GM19239 (cell line): ENCODE measurements around the gene CRYBA1.
"Not testable (repeated sequence)": the region's sequence is repeated elsewhere in the genome, so short reads cannot be mapped to it uniquely, and the experiment has no call there.

Experiments
- DNase-seq: peaks from one replicate; pipeline ENCODE4 v3.0.0; 2011; ENCODE audit warnings: low spot score; ENCODE audit not compliant: insufficient read length
- FAIRE-seq: peaks from 2 replicates; lab custom pipeline; 2011; peaks lifted over from hg19 to GRCh38; lab: Jason Lieb, UNC

CRYBA1 gene

DNA sequence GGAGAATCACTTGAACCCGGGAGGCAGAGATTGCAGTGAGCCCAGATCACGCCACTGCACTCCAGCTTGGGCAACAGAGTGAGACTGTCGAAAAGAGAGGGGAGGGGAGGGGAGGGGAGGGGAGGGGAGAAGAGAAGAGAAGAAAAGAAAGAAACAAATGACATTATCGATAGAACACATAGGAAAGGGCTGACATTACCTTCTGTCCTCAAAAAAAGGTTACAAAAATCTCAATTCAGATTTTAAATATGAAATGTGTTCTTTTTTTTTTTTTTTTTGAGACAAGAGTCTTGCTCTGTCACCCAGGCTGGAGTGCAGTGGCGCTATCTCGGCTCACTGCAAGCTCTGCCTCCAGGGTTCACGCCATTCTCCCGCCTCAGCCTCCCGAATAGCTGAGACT is 25.3 kb downstream of the CRYBA1 start:
- not testable (repeated sequence) for FAIRE-seq, DNase-seq

DNA sequence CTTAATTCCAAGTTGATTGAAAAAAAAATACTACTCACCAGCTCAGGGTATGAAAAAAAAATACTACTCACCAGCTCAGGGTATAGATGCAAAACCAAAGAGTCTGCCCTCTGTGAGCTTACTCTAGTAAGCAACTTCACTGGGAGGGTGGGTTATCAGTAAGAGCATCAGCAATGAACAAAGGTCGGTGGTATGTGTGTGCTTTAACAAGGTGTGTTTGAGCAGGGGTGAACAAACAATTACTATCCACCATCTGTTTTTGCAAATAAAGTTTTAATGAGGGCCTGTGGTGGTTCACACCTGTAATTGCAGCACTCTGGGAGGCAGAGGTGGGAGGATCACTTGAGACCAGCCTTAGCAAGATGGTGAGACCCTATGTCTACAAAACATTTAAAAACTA is 27.3 kb downstream of the CRYBA1 start:
- FAIRE-seq (no peak), DNase-seq (no peak)

DNA sequence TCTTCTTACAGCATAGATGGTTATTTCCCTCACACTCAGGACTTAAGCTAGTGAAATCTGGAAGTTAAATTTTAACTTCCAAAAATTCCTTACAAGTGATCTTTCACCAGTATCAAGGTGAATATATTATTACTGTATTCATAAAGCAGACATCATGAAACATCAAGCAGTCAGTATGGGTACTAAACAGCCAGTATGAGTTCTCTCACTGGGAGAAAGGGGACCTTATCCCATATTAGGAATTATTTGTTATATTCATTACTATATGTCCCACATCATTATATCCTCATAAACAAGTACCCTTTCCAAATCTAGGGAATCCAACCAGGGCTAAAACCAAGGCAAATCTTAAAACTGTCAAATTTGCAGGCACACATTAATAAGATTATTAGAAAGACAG is 32.0 kb downstream of the CRYBA1 start:
- no peak for DNase-seq
- FAIRE-seq = no peak

GRCh38 chr17:29279397-29280070 is 32.9 kb downstream of the CRYBA1 start:
- DNase-seq (no peak), FAIRE-seq (no peak)

GRCh38 chr17:29283496-29283895 is 36.8 kb downstream of the CRYBA1 start:
- no peak for FAIRE-seq

DNA sequence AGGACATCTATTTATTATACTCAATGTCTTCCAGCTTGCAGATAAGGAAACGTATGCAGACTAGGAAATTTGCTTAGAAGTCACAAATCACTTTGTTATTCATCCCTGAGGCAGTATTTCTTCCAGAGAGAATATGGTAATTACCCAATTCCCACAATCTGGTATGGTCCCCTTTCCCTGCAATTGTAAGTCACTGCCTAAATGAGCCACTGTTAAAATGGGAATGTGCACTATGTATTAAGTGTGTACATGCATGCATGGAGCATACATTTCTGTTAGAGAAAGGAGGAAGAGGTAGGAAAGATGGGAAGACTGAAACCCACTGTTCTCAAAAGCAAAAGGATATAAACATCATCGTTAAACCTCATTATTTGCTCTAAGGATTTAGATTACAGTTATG is 37.3 kb downstream of the CRYBA1 start:
- no peak for FAIRE-seq
- no peak for DNase-seq

More at GRCh38 chr17:29283496-29283895, 36.8 kb downstream of the CRYBA1 start:
- DNase-seq = no peak

DNA sequence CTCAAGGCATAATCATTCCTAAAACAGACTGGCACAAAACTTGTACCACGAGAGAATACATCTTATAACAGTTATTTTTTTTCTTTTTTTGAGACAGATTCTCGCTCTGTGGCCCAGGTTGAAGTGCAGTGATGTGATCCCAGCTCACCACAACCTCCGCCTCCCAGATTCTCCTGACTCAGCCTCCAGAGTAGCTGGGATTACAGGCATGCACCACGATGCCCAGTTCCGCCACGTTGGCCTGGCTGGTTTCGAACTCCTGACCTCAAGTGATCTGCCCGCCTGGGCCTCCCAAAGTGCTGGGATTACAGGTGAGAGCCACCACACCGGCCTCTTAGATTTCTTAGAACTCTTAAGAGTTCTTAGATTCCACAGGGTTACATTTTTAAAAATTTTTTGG is 43.2 kb downstream of the CRYBA1 start:
- no peak for DNase-seq
- no peak for FAIRE-seq

DNA sequence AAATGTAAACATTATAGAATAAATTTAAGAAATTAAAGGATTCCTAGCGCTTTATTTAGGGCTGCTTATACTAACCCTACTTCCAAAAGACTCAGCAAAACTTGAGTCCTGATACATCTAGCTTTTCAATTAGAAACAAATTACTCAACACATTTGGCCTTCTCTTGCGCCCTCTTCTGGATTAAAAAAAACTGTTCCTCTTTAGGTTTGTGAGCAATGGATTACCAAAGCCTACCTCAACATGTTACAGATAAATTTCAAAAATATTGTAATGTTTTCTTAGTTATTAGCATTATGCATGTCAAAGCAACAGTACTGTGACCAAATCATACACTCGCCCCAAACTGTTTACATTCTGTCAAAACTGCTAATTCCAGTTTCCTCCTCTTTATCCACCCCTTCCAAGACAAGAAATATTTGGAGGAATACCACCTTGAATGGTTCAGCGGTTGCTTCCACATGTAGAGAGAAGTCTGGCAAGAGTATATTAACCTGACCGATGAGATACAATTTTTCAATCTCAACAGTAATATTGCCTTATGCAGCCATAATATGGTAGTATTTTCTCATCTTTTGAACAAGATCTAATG is 44.6 kb downstream of the CRYBA1 start:
- FAIRE-seq (peak; percentile 85), DNase-seq (peak; percentile 40)

- FAIRE-seq (peak; percentile 44), DNase-seq (peak; percentile 23)
Measured at GRCh38 chr17:29292071-29292991, 45.7 kb downstream of the CRYBA1 start.

DNA sequence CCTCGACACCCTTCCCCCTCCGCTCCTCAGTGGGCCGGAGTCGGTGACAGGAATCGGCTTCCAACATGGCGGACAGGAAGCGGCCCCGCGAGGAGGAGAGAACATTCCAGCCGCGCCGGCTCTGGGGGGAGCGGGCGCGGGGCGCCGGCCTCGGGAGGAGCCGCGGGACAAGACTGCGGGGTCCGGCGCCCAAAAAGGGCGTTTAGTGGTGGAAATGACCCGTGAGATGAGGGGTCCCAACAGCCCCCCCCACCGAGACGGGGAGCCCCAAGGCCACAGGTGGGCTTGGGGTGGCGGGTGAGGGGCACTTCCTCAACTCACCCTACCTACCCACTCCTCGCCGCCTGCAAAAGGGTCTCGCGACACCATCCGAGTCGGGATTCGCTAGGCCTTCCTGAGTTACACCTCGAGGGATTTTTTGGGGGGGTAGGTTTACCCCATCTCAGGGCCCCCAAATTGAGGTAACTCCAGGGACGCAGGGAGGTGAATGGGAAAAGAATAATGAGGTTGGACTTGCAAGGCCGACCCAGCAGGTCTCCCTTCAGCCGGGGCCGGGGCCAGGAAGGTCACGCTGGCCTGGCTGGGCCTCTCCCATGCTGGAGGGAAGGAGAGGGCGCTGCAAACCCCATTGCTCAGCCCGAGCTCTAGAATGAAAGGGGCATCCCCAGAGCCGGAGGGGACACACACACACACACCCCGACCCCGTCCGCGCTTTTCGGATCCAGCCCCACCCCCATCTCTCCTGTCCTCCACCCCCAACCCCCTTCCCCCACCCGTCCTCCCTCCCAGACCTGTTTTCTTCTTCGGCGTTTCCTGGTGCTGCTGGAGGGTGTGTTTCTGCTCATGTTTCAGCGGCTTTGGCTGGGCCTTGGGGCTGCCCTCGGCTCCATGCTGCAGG is 46.6 kb downstream of the CRYBA1 start:
- FAIRE-seq (peak; percentile 56), DNase-seq (peak; percentile 47)

GRCh38 chr17:29293890-29294579 is 47.4 kb downstream of the CRYBA1 start, which contains the start of gene NUFIP2:
NUFIP2 (minus strand) TSS chr17:29294148; CDS start chr17:29294059, 89 bp downstream.
- peak; percentile 93 for DNase-seq
- peak; percentile 98 for FAIRE-seq

- DNase-seq (no peak), FAIRE-seq (no peak)
Measured at GRCh38 chr17:29294580-29294900, 47.9 kb downstream of the CRYBA1 start.

DNA sequence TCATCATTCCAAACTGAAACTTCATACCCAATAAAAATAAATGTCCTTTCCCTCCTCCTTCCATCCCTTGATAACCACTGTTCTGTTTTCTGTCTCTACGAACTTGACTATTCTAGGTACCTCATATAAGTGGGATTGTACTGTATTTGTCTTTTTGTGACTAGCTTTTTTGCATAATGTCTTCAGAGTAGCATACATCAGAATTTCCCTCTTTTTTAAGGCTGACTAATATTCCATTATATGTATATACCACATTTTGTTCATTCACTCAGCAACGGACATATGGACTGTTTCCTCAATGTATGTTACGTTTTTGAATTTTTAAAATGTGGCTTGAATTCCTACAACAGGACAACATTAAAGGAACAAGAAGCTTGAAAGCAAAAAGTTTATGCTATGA is 48.8 kb downstream of the CRYBA1 start:
- FAIRE-seq (no peak), DNase-seq (no peak)

GRCh38 chr17:29299031-29299430 is 52.4 kb downstream of the CRYBA1 start:
- DNase-seq = no peak
- no peak for FAIRE-seq

GRCh38 chr17:29303386-29303785 is 56.7 kb downstream of the CRYBA1 start:
- DNase-seq = no peak
- FAIRE-seq = no peak
